Panc1 (cell line): ENCODE data around the gene ATXN1.

Experiments used
- CTCF ChIP-seq: fragments of 450-650 bp; IDR thresholded peaks from 2 replicates; pipeline ENCODE4 v1.5.1; 2017; ENCODE audit warnings: mild to moderate bottlenecking
- POLR2AphosphoS5 ChIP-seq: IDR thresholded peaks from 2 replicates; pipeline ENCODE4 v1.6.1; 2012; ENCODE audit warnings: mild to moderate bottlenecking, low read depth, low read length, moderate library complexity
- SIN3A ChIP-seq: IDR thresholded peaks from 2 replicates; pipeline ENCODE4 v1.6.1; 2012; ENCODE audit warnings: low read depth, mild to moderate bottlenecking, low read length, moderate library complexity, borderline replicate concordance; ENCODE audit not compliant: insufficient read depth

GRCh38 chr6:16533210-16533609 is 228.1 kb downstream of the ATXN1 start:
- TF ChIP-seq POLR2AphosphoS5 (no peak), CTCF (no peak), SIN3A (no peak)
